SK-N-SH treated with all-trans-retinoic acid at 6 μM for 48 hours (cell line): ENCODE data around the gene GLYATL1.

Source experiments
- ESRRG ChIP-seq: fragments of 250-450 bp; sonication (Bioruptor Pico); IDR thresholded peaks from 2 replicates; pipeline ENCODE4 v1.6.1; 2021; ENCODE audit warnings: mild to moderate bottlenecking
- OSR1 ChIP-seq: fragments of 250-450 bp; sonication (Bioruptor Pico); IDR thresholded peaks from 2 replicates; pipeline ENCODE4 v1.8.0; 2022; ENCODE audit warnings: moderate library complexity, mild to moderate bottlenecking, inconsistent platforms
- RARB ChIP-seq: fragments of 250-450 bp; sonication (Bioruptor Pico); IDR thresholded peaks from 2 replicates; pipeline ENCODE4 v1.8.0; 2021; ENCODE audit warnings: mild to moderate bottlenecking, moderate library complexity
- ZFP3 ChIP-seq: fragments of 250-450 bp; sonication (Bioruptor Pico); IDR thresholded peaks from 2 replicates; pipeline ENCODE4 v1.5.0; 2020; ENCODE audit warnings: mild to moderate bottlenecking, moderate library complexity
- ZNF565 ChIP-seq: fragments of 450-650 bp; formaldehyde crosslinking; conservative IDR thresholded peaks from 2 replicates; pipeline ENCODE4 v1.5.0; 2020; ENCODE audit warnings: low read depth, mild to moderate bottlenecking, moderate library complexity
- ZNF8 ChIP-seq: fragments of 450-650 bp; formaldehyde crosslinking; IDR thresholded peaks from 2 replicates; pipeline ENCODE4 v1.5.0; 2020; ENCODE audit warnings: mild to moderate bottlenecking, moderate library complexity
- TF ChIP-seq, protein P1 (sequence below): fragments of 250-450 bp; sonication (Bioruptor Pico); IDR thresholded peaks from 2 replicates; pipeline ENCODE4 v1.8.0; 2021; ENCODE audit warnings: low read depth, mild to moderate bottlenecking, moderate library complexity, borderline replicate concordance
- TF ChIP-seq, protein P2 (sequence below): fragments of 250-450 bp; sonication (Bioruptor Pico); IDR thresholded peaks from 2 replicates; pipeline ENCODE4 v1.5.1; 2021; ENCODE audit warnings: mild to moderate bottlenecking, moderate library complexity
- TF ChIP-seq, protein P3 (sequence below): fragments of 250-450 bp; sonication (Bioruptor Pico); IDR thresholded peaks from 2 replicates; pipeline ENCODE4 v1.8.0; 2020; ENCODE audit warnings: mild to moderate bottlenecking, moderate library complexity, borderline replicate concordance

DNA sequence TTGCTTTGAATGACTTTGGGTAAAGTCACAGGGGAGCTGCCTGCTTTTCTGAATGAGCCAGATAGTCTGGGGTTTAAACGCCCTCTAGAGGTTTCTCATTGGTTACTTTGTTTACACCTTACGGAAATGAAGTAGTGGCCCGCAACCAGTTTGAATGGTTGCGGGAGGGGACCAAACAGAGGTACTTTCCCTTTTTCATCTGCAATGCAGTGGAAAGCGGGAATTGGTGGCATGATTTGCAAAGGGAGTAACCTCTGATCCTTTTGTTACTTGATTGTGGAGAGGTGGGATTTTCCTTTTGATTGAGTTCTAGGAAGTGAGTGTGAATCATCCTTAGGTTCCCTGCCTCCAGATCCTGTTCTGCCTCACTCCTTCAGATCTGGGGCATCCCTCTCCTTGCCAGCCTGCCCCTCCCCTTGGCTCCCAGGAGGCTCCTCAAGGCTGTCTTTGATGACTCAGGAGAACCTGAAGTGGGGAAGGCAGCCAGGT lies 15.9 kb upstream of the GLYATL1 start:
- TF ChIP-seq ESRRG (CRISPR knock-in tag) (no peak), RARB (no peak), ZFP3 (CRISPR knock-in tag) (no peak), ZNF8 (CRISPR knock-in tag) (no peak), OSR1 (no peak), ZNF565 (CRISPR knock-in tag) (no peak)
- TF ChIP-seq, protein P1, sequence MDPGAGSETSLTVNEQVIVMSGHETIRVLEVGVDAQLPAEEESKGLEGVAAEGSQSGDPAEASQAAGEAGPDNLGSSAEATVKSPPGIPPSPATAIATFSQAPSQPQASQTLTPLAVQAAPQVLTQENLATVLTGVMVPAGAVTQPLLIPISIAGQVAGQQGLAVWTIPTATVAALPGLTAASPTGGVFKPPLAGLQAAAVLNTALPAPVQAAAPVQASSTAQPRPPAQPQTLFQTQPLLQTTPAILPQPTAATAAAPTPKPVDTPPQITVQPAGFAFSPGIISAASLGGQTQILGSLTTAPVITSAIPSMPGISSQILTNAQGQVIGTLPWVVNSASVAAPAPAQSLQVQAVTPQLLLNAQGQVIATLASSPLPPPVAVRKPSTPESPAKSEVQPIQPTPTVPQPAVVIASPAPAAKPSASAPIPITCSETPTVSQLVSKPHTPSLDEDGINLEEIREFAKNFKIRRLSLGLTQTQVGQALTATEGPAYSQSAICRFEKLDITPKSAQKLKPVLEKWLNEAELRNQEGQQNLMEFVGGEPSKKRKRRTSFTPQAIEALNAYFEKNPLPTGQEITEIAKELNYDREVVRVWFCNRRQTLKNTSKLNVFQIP, result no peak
- TF ChIP-seq, protein P2, sequence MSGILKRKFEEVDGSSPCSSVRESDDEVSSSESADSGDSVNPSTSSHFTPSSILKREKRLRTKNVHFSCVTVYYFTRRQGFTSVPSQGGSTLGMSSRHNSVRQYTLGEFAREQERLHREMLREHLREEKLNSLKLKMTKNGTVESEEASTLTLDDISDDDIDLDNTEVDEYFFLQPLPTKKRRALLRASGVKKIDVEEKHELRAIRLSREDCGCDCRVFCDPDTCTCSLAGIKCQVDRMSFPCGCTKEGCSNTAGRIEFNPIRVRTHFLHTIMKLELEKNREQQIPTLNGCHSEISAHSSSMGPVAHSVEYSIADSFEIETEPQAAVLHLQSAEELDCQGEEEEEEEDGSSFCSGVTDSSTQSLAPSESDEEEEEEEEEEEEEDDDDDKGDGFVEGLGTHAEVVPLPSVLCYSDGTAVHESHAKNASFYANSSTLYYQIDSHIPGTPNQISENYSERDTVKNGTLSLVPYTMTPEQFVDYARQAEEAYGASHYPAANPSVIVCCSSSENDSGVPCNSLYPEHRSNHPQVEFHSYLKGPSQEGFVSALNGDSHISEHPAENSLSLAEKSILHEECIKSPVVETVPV (CRISPR knock-in tag), result no peak
- TF ChIP-seq, protein P3, sequence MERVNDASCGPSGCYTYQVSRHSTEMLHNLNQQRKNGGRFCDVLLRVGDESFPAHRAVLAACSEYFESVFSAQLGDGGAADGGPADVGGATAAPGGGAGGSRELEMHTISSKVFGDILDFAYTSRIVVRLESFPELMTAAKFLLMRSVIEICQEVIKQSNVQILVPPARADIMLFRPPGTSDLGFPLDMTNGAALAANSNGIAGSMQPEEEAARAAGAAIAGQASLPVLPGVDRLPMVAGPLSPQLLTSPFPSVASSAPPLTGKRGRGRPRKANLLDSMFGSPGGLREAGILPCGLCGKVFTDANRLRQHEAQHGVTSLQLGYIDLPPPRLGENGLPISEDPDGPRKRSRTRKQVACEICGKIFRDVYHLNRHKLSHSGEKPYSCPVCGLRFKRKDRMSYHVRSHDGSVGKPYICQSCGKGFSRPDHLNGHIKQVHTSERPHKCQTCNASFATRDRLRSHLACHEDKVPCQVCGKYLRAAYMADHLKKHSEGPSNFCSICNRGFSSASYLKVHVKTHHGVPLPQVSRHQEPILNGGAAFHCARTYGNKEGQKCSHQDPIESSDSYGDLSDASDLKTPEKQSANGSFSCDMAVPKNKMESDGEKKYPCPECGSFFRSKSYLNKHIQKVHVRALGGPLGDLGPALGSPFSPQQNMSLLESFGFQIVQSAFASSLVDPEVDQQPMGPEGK (CRISPR knock-in tag), result no peak
